Astrocyte of the cerebellum (primary cell): ENCODE results near the gene FASLG.

Experiments used
- DNase-seq: peaks from one replicate; pipeline ENCODE4 v3.0.0-alpha.2; 2011; ENCODE audit warnings: low read depth
- H3K4me3 ChIP-seq: 2 replicates; pipeline ENCODE4 v1.5.1; 2011; ENCODE audit warnings: mild to moderate bottlenecking, low read depth, low read length, moderate library complexity
- CTCF ChIP-seq: IDR thresholded peaks from 2 replicates; pipeline ENCODE4 v1.5.1; 2012; ENCODE audit warnings: low read length, low read depth, moderate library complexity, mild to moderate bottlenecking; ENCODE audit errors: missing control alignments
- in situ Hi-C: cut with HindIII; loops from 2 replicates; pipeline ENCODE4 v1.10.0; 2017; ENCODE audit warnings: low sequenced_read_pairs

FASLG gene

DNA sequence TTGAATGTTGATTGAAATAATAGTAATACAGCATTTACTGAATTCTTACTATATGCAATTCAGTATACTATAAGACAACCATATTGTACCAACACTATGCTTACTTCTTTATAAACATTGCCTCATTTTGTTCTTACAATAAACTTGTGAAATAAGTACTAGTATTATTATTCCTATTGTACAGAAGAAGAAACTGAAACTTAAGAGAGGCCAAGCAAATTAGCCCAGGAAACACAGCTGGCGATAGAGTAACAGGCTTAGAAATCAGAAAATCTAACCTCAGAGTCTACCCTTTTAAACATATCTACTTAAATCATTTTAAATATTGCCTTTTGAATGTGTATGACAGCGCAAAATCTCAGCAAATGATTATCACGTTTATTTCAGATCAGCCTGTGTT lies 41.7 kb downstream of the FASLG start:
- in situ Hi-C loops, result no loop called here
- no peak for TF ChIP-seq CTCF
- no peak overlapping the region for H3K4me3 ChIP-seq

DNA sequence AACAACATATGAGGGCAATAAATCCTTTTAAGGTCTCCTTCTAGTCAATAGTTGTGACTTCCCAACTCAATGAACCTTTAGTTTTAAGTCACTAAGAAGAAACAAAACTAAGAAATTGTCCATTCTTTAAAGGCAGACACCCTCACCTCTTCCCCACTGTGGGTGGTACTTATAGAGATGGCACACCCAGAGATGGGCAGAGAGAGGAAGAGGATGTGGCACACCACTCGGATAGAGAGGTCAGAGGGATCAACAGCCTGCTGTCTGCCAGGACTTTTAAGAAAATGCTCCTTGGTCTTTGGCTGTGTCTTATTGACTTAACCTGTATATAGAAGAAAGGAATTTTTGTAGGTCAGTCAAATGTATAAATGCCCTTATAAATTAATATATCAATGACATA lies 45.1 kb downstream of the FASLG start:
- no peak for TF ChIP-seq CTCF
- H3K4me3 ChIP-seq, result no peak overlapping the region
- in situ Hi-C loops, result no loop called here
- no peak for DNase-seq

More for the DNA sequence above, 41.7 kb downstream of the FASLG start:
- DNase-seq, result no peak

- in situ Hi-C loops, result no loop called here
- no peak for DNase-seq
- no peak overlapping the region for H3K4me3 ChIP-seq
- no peak for TF ChIP-seq CTCF
Observed at GRCh38 chr1:172704420-172705210, 45.7 kb downstream of the FASLG start.

DNA sequence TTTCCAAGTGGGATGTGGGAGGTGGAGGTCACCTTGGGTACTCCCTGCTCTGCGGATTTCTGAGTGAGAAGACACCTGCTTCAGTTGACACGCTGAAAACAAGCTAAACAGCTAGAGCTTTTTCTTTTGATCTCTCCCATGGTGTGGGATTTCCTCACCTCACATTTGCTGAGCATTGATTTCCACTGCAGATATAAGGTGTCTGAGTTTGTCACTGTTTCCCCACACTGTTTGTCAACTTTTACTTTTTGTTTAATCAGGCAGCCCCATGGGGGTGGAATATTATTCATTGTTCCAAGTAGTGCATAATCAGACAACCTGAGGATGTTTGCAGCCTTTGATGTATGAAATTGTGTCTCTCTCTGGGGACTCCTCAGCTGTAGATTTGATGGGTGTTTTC lies 49.5 kb downstream of the FASLG start:
- no peak overlapping the region for H3K4me3 ChIP-seq
- in situ Hi-C loops, result no loop called here
- DNase-seq, result no peak
- TF ChIP-seq CTCF, result no peak

- no peak for DNase-seq
Observed at GRCh38 chr1:172711558-172711957, 52.7 kb downstream of the FASLG start.

DNA sequence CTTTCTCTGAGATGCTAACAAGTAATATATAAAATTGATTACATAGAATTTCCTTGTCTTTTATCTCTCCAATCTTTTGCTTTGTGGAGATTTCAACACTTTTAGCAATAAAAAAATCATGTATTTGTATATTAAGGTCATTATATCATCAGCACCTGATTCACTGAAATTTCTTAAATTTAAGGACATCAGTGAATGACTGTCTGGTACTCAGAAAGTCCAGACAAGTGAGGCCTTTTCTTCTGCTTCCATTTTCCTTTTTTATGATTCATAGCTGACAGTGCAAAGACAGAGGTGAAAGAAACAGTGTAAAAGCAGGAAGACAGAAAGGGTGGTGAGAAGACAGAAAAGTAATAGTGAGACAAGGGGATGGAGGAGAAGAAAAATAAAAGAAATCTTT lies 54.6 kb downstream of the FASLG start:
- in situ Hi-C loops, result loop anchor here (10.0 kb wide), 1 partner anchor 269 kb away; the partner anchor contains the start of gene PIGC
- DNase-seq, result no peak
- TF ChIP-seq CTCF, result no peak
- no peak overlapping the region for H3K4me3 ChIP-seq

More at GRCh38 chr1:172711558-172711957, 52.7 kb downstream of the FASLG start:
- in situ Hi-C loops, result loop anchor here (10.0 kb wide), 1 partner anchor 267 kb away; the partner anchor contains the start of gene PIGC
- no peak overlapping the region for H3K4me3 ChIP-seq
- no peak for TF ChIP-seq CTCF
